ENCODE data around the gene POLR3C. TPM values are rescaled to one million over a fixed set of nuclear protein-coding genes. Genes with fewer than 3 reads are reported as not detected.

Gene POLR3C
- total and polyA plus RNA-seq, 2 donors (not counting 1 experiment from before 2014, with no cell fraction given) = 38.3 to 45.1 TPM

DNA sequence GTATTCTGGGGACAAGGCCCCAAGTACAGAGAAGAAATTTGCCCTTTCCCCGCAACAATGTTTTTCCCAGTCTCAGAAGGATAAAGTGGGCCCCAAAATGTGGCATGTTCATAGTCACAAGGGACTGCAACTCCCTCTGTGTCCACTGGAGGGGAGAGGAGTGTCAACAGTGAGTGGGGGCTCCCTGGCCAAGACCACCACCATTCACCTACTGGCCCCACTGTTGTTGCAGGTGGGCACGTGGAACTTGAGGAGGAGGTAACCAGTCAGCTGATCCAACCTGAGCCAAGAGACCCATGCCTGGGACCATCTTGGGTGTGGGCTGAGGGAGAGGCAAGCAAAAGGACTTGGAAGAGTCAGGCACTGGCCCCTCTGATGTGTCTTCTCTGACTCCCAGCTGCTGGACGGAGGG is 22.2 kb downstream of the POLR3C start:
- Histone ChIP-seq H3K9ac (ENCODE audit: insufficient read depth, low read length) (no peak overlapping the region), H3K4me1 (ENCODE audit: control insufficient read depth, extremely low read depth, insufficient read depth, low read length) (peaks cover 15% of the 10 kb centered on the region), H3K4me3 (replicated peaks in 1 of 4; ENCODE audit: control extremely low read depth in 1 of 4, insufficient read depth in 1 of 4, low read depth in 3 of 4, low read length in 4 of 4) (peak overlapping the region in 3 of 4 experiments; percentile 58 to 68 (median 61)), H4K20me1 (ENCODE audit: control insufficient read depth, extremely low read depth, insufficient read depth, low read length) (no peaks in the 10 kb centered on the region), H3K27ac (ENCODE audit: insufficient read depth, low read length) (no peak overlapping the region), H3K9me3 (ENCODE audit: control insufficient read depth, insufficient read depth, low read depth, low read length) (no peaks in the 10 kb centered on the region), H3K27me3 (ENCODE audit: control insufficient read depth, insufficient read depth, low read length) (no peaks in the 10 kb centered on the region), H2AFZ (ENCODE audit: low read length) (no peak overlapping the region), H3K79me2 (ENCODE audit: control insufficient read depth, insufficient read depth, low read length) (no peaks in the 10 kb centered on the region), H3K36me3 (ENCODE audit: control insufficient read depth, insufficient read depth, low read length) (peaks cover 19% of the 10 kb centered on the region), H3K4me2 (ENCODE audit: extremely low read depth, insufficient read depth, low read length) (peak overlapping the region; percentile 97)
- peak; percentile 23 to 39 for DNase-seq (ENCODE audit: low read depth in 2 of 2)
- no peak for TF ChIP-seq EZH2 (IDR thresholded peaks at IDR 0.05; ENCODE audit: low read length, missing control alignments)
- TF ChIP-seq, protein P1, sequence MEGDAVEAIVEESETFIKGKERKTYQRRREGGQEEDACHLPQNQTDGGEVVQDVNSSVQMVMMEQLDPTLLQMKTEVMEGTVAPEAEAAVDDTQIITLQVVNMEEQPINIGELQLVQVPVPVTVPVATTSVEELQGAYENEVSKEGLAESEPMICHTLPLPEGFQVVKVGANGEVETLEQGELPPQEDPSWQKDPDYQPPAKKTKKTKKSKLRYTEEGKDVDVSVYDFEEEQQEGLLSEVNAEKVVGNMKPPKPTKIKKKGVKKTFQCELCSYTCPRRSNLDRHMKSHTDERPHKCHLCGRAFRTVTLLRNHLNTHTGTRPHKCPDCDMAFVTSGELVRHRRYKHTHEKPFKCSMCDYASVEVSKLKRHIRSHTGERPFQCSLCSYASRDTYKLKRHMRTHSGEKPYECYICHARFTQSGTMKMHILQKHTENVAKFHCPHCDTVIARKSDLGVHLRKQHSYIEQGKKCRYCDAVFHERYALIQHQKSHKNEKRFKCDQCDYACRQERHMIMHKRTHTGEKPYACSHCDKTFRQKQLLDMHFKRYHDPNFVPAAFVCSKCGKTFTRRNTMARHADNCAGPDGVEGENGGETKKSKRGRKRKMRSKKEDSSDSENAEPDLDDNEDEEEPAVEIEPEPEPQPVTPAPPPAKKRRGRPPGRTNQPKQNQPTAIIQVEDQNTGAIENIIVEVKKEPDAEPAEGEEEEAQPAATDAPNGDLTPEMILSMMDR (conservative IDR thresholded peaks at IDR 0.05 in 1 of 2, IDR thresholded peaks at IDR 0.05 in 1 of 2; ENCODE audit: low read depth in 1 of 2, low read length in 2 of 2) = peak; percentile 69 to 80

- Histone ChIP-seq H3K4me1 (ENCODE audit: control insufficient read depth, extremely low read depth, insufficient read depth, low read length) (peaks cover 15% of the 10 kb centered on the region), H3K9ac (ENCODE audit: insufficient read depth, low read length) (no peak overlapping the region), H3K27ac (ENCODE audit: insufficient read depth, low read length) (no peak overlapping the region), H3K36me3 (ENCODE audit: control insufficient read depth, insufficient read depth, low read length) (peaks cover 20% of the 10 kb centered on the region), H2AFZ (ENCODE audit: low read length) (no peak overlapping the region), H4K20me1 (ENCODE audit: control insufficient read depth, extremely low read depth, insufficient read depth, low read length) (no peaks in the 10 kb centered on the region), H3K9me3 (ENCODE audit: control insufficient read depth, insufficient read depth, low read depth, low read length) (no peaks in the 10 kb centered on the region), H3K4me2 (ENCODE audit: extremely low read depth, insufficient read depth, low read length) (no peak overlapping the region), H3K27me3 (ENCODE audit: control insufficient read depth, insufficient read depth, low read length) (no peaks in the 10 kb centered on the region), H3K4me3 (replicated peaks in 1 of 4; ENCODE audit: control extremely low read depth in 1 of 4, insufficient read depth in 1 of 4, low read depth in 3 of 4, low read length in 4 of 4) (no peak overlapping the region), H3K79me2 (ENCODE audit: control insufficient read depth, insufficient read depth, low read length) (no peaks in the 10 kb centered on the region)
- DNase-seq (ENCODE audit: low read depth in 2 of 2) = no peak
- no peak for TF ChIP-seq EZH2 (IDR thresholded peaks at IDR 0.05; ENCODE audit: low read length, missing control alignments)
- TF ChIP-seq, protein P1 (conservative IDR thresholded peaks at IDR 0.05 in 1 of 2, IDR thresholded peaks at IDR 0.05 in 1 of 2; ENCODE audit: low read depth in 1 of 2, low read length in 2 of 2) = no peak
Measured at GRCh38 chr1:145847827-145848226, 23.8 kb downstream of the POLR3C start.

DNA sequence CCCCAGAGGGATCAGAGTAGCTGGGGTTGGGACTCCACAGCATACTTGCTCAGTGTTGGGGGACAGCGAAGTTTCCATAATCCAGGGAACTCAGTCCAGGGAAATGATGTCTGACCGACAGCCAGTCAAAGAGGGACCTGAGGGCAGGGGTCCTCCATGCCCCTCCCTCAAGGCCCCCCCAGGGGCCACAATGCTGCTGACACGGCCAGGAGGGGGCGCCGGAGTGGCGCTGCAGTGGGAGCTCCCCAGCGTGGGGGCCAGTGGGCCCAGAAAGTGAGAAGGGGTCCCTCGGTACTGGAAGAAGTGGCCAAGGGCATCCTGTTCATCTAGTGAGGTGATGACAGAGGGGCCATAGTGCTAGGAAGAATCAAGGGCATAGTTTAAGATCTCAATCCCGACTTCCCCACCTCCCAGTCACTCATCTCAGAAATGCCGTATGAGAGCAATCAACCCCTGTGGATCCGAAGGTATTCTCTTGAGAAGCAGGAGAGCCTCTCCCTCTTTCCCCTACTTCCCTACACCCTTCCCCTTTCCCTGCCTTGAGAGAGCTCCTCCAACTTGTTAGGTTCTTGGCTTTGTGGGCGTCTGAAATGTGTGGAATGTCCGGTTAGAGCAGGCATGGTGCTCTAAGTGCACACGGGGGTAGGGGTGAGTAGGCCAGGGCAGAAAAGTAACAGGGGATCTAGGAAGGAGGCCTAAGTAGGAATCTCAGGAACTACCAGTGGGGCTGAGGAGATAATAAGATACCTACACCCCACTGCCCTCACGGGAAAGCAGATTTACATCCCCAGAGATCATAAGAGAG is 25.6 kb downstream of the POLR3C start:
- no peak for TF ChIP-seq EZH2 (IDR thresholded peaks at IDR 0.05; ENCODE audit: low read length, missing control alignments)
- TF ChIP-seq, protein P1 (conservative IDR thresholded peaks at IDR 0.05 in 1 of 2, IDR thresholded peaks at IDR 0.05 in 1 of 2; ENCODE audit: low read depth in 1 of 2, low read length in 2 of 2) = peak; percentile 30 to 44
- peak; percentile 49 to 88 for DNase-seq (ENCODE audit: low read depth in 2 of 2)
- Histone ChIP-seq H3K4me1 (ENCODE audit: control insufficient read depth, extremely low read depth, insufficient read depth, low read length) (peaks cover 15% of the 10 kb centered on the region), H3K79me2 (ENCODE audit: control insufficient read depth, insufficient read depth, low read length) (no peaks in the 10 kb centered on the region), H2AFZ (ENCODE audit: low read length) (no peak overlapping the region), H3K4me3 (replicated peaks in 1 of 4; ENCODE audit: control extremely low read depth in 1 of 4, insufficient read depth in 1 of 4, low read depth in 3 of 4, low read length in 4 of 4) (no peak overlapping the region), H3K27me3 (ENCODE audit: control insufficient read depth, insufficient read depth, low read length) (no peaks in the 10 kb centered on the region), H3K27ac (ENCODE audit: insufficient read depth, low read length) (no peak overlapping the region), H3K9me3 (ENCODE audit: control insufficient read depth, insufficient read depth, low read depth, low read length) (no peaks in the 10 kb centered on the region), H3K36me3 (ENCODE audit: control insufficient read depth, insufficient read depth, low read length) (peaks cover 21% of the 10 kb centered on the region), H3K4me2 (ENCODE audit: extremely low read depth, insufficient read depth, low read length) (peak overlapping the region; percentile 8), H4K20me1 (ENCODE audit: control insufficient read depth, extremely low read depth, insufficient read depth, low read length) (no peaks in the 10 kb centered on the region), H3K9ac (ENCODE audit: insufficient read depth, low read length) (no peak overlapping the region)

Measured in fibroblast of lung (primary cell).